Gastroesophageal sphincter (tissue), 3 donors: ENCODE results near the gene TSPOAP1.

ENCODE experiments used
- CTCF ChIP-seq, 4 experiments: fragments of 200-600 bp in 2 of 4; fragments of 450-650 bp in 2 of 4; sonication (generic) in 1 of 4; IDR thresholded peaks; one replicate each; pipeline ENCODE4 v1.5.1; 2017 to 2019; ENCODE audit warnings: antibody characterized with exemption in 4 of 4, mild to moderate bottlenecking in 2 of 4, moderate library complexity in 2 of 4
- EP300 ChIP-seq: sonication (generic); formaldehyde crosslinking; IDR thresholded peaks from one replicate; pipeline ENCODE4 v1.6.1; 2017; ENCODE audit warnings: antibody characterized with exemption, mild to moderate bottlenecking
- POLR2A ChIP-seq, 2 donors: fragments of 450-650 bp; IDR thresholded peaks; one replicate each; pipeline ENCODE4 v1.6.1; 2017; ENCODE audit warnings: antibody characterized with exemption in 2 of 2, mild to moderate bottlenecking in 2 of 2, moderate library complexity in 1 of 2
- POLR2AphosphoS5 ChIP-seq: sonication (generic); formaldehyde crosslinking; IDR thresholded peaks from one replicate; pipeline ENCODE4 v1.6.1; 2017; ENCODE audit warnings: antibody characterized with exemption

- TF ChIP-seq POLR2A (IDR thresholded peaks at IDR 0.05) (no peak), CTCF (IDR thresholded peaks at IDR 0.05) (no peak), EP300 (no peak), POLR2AphosphoS5 (no peak)
Observed at GRCh38 chr17:58334661-58335060, 6.1 kb upstream of the TSPOAP1 start.
